ENCODE results near the gene AUNIP.

AUNIP gene

GRCh38 chr1:25798666-25799351, 60.4 kb downstream of the AUNIP start:
- Histone ChIP-seq H2BK5ac (ENCODE audit: low read length) (no peak overlapping the region), H2AFZ (ENCODE audit: low read length) (no peak overlapping the region)
- WGBS, 2 donors (ENCODE audit: extremely low coverage in 2 of 2, insufficient read length in 2 of 2, insufficient replicate concordance in 1 of 2) = no CpG with 5 or more reads among the region's 8 CpGs

GRCh38 chr1:25797939-25798338, 61.3 kb downstream of the AUNIP start:
- H3K27me3 ChIP-seq (ENCODE audit: control insufficient read depth in 3 of 3, insufficient read depth in 3 of 3, low read depth in 1 of 3, low read length in 3 of 3) = no peaks in the 10 kb centered on the region
- no peak overlapping the region for H3K9ac ChIP-seq (ENCODE audit: low read depth, low read length, poor library complexity)
- no peak overlapping the region for H3K14ac ChIP-seq (ENCODE audit: low read length)
- no peak overlapping the region for H3K23ac ChIP-seq (ENCODE audit: low read depth, low read length, poor library complexity)
- no peak overlapping the region for H3K4me2 ChIP-seq (ENCODE audit: insufficient read depth, low read length, poor library complexity, severe bottlenecking)
- H2AK5ac ChIP-seq (ENCODE audit: low read depth, low read length) = peak overlapping the region; percentile 76
- H2BK12ac ChIP-seq (ENCODE audit: low read length) = peak overlapping the region; percentile 58
- no peak overlapping the region for H4K8ac ChIP-seq (ENCODE audit: low read depth, low read length)
- H3K4ac ChIP-seq (ENCODE audit: low read length) = no peak overlapping the region
- H3K9me3 ChIP-seq (replicated peaks in 1 of 2; ENCODE audit: control insufficient read depth in 2 of 2, insufficient read depth in 1 of 2, low read depth in 1 of 2, low read length in 2 of 2) = no peaks in the 10 kb centered on the region
- no peak overlapping the region for H4K91ac ChIP-seq (ENCODE audit: low read depth, low read length, poor library complexity)
- DNase-seq (ENCODE audit: low spot score) = no peak
- no peak overlapping the region for H3K4me3 ChIP-seq (ENCODE audit: low read length in 2 of 2)
- H3K27ac ChIP-seq (replicated peaks; ENCODE audit: low read length) = no peak overlapping the region
- peaks cover 12 to 23% of the 10 kb centered on the region in 2 donors for H3K4me1 ChIP-seq (ENCODE audit: control insufficient read depth in 2 of 2, insufficient read depth in 1 of 2, low read depth in 1 of 2, low read length in 2 of 2)
- H3K36me3 ChIP-seq (replicated peaks in 1 of 2; ENCODE audit: control insufficient read depth in 2 of 2, insufficient read depth in 2 of 2, low read length in 2 of 2) = no peaks in the 10 kb centered on the region
- H2BK120ac ChIP-seq (ENCODE audit: low read depth, low read length) = no peak overlapping the region
- H3K79me1 ChIP-seq (ENCODE audit: low read depth, low read length) = no peaks in the 10 kb centered on the region
- H2BK15ac ChIP-seq (ENCODE audit: low read length) = peak overlapping the region; percentile 82
- no peak overlapping the region for H3K18ac ChIP-seq (ENCODE audit: low read length)
- H2AFZ ChIP-seq (ENCODE audit: low read length) = no peak overlapping the region
- no CpG with 5 or more reads among the region's 8 CpGs for WGBS, 2 donors (ENCODE audit: extremely low coverage in 2 of 2, insufficient read length in 2 of 2, insufficient replicate concordance in 1 of 2)
- no peak overlapping the region for H2BK5ac ChIP-seq (ENCODE audit: low read length)

More at GRCh38 chr1:25798666-25799351, 60.4 kb downstream of the AUNIP start:
- peak overlapping the region; percentile 1 for H2AK5ac ChIP-seq (ENCODE audit: low read depth, low read length)
- no peak overlapping the region for H4K8ac ChIP-seq (ENCODE audit: low read depth, low read length)
- peaks cover 12 to 24% of the 10 kb centered on the region in 2 donors for H3K4me1 ChIP-seq (ENCODE audit: control insufficient read depth in 2 of 2, insufficient read depth in 1 of 2, low read depth in 1 of 2, low read length in 2 of 2)
- no peak overlapping the region for H3K27ac ChIP-seq (replicated peaks; ENCODE audit: low read length)
- no peak overlapping the region for H3K14ac ChIP-seq (ENCODE audit: low read length)
- H2BK120ac ChIP-seq (ENCODE audit: low read depth, low read length) = no peak overlapping the region
- peak overlapping the region; percentile 51 for H2BK15ac ChIP-seq (ENCODE audit: low read length)
- H4K91ac ChIP-seq (ENCODE audit: low read depth, low read length, poor library complexity) = no peak overlapping the region
- no peak overlapping the region for H3K4me3 ChIP-seq (ENCODE audit: low read length in 2 of 2)
- H3K27me3 ChIP-seq (ENCODE audit: control insufficient read depth in 3 of 3, insufficient read depth in 3 of 3, low read depth in 1 of 3, low read length in 3 of 3) = no peaks in the 10 kb centered on the region
- H3K79me1 ChIP-seq (ENCODE audit: low read depth, low read length) = no peaks in the 10 kb centered on the region
- no peaks in the 10 kb centered on the region for H3K9me3 ChIP-seq (replicated peaks in 1 of 2; ENCODE audit: control insufficient read depth in 2 of 2, insufficient read depth in 1 of 2, low read depth in 1 of 2, low read length in 2 of 2)
- peak overlapping the region; percentile 42 for H3K18ac ChIP-seq (ENCODE audit: low read length)
- H3K4me2 ChIP-seq (ENCODE audit: insufficient read depth, low read length, poor library complexity, severe bottlenecking) = no peak overlapping the region
- peak overlapping the region; percentile 59 for H3K23ac ChIP-seq (ENCODE audit: low read depth, low read length, poor library complexity)
- H3K36me3 ChIP-seq (replicated peaks in 1 of 2; ENCODE audit: control insufficient read depth in 2 of 2, insufficient read depth in 2 of 2, low read length in 2 of 2) = no peaks in the 10 kb centered on the region
- H3K4ac ChIP-seq (ENCODE audit: low read length) = no peak overlapping the region
- no peak overlapping the region for H2BK12ac ChIP-seq (ENCODE audit: low read length)
- peak overlapping the region; percentile 9 for H3K9ac ChIP-seq (ENCODE audit: low read depth, low read length, poor library complexity)
- no peak for DNase-seq (ENCODE audit: low spot score)

GRCh38 chr1:25796811-25797458, 62.3 kb downstream of the AUNIP start:
- H3K4me1 ChIP-seq (ENCODE audit: control insufficient read depth in 2 of 2, insufficient read depth in 1 of 2, low read depth in 1 of 2, low read length in 2 of 2) = peaks cover 9 to 21% of the 10 kb centered on the region in 2 donors
- H3K14ac ChIP-seq (ENCODE audit: low read length) = no peak overlapping the region
- H4K91ac ChIP-seq (ENCODE audit: low read depth, low read length, poor library complexity) = no peak overlapping the region
- peak overlapping the region; percentile 45 for H3K9ac ChIP-seq (ENCODE audit: low read depth, low read length, poor library complexity)
- H3K27ac ChIP-seq (replicated peaks; ENCODE audit: low read length) = no peak overlapping the region
- peak overlapping the region; percentile 70 for H2BK5ac ChIP-seq (ENCODE audit: low read length)
- H3K4me3 ChIP-seq (ENCODE audit: low read length in 2 of 2) = no peak overlapping the region
- no peak overlapping the region for H4K8ac ChIP-seq (ENCODE audit: low read depth, low read length)
- no peaks in the 10 kb centered on the region for H3K79me1 ChIP-seq (ENCODE audit: low read depth, low read length)
- H2BK15ac ChIP-seq (ENCODE audit: low read length) = no peak overlapping the region
- no peak overlapping the region for H3K18ac ChIP-seq (ENCODE audit: low read length)
- H3K36me3 ChIP-seq (replicated peaks in 1 of 2; ENCODE audit: control insufficient read depth in 2 of 2, insufficient read depth in 2 of 2, low read length in 2 of 2) = no peaks in the 10 kb centered on the region
- peak overlapping the region; percentile 76 for H2AK5ac ChIP-seq (ENCODE audit: low read depth, low read length)
- H3K4ac ChIP-seq (ENCODE audit: low read length) = no peak overlapping the region
- H3K9me3 ChIP-seq (replicated peaks in 1 of 2; ENCODE audit: control insufficient read depth in 2 of 2, insufficient read depth in 1 of 2, low read depth in 1 of 2, low read length in 2 of 2) = no peaks in the 10 kb centered on the region
- H2BK12ac ChIP-seq (ENCODE audit: low read length) = peak overlapping the region; percentile 65
- no peak overlapping the region for H3K23ac ChIP-seq (ENCODE audit: low read depth, low read length, poor library complexity)
- DNase-seq (ENCODE audit: low spot score) = peak; percentile 82
- no CpG with 5 or more reads among the region's 19 CpGs for WGBS, 2 donors (ENCODE audit: extremely low coverage in 2 of 2, insufficient read length in 2 of 2, insufficient replicate concordance in 1 of 2)
- H3K27me3 ChIP-seq (ENCODE audit: control insufficient read depth in 3 of 3, insufficient read depth in 3 of 3, low read depth in 1 of 3, low read length in 3 of 3) = no peaks in the 10 kb centered on the region
- H3K4me2 ChIP-seq (ENCODE audit: insufficient read depth, low read length, poor library complexity, severe bottlenecking) = no peak overlapping the region
- no peak overlapping the region for H2BK120ac ChIP-seq (ENCODE audit: low read depth, low read length)
- peak overlapping the region; percentile 26 for H2AFZ ChIP-seq (ENCODE audit: low read length)
